ENCODE results near the gene NPBWR2.

DNA sequence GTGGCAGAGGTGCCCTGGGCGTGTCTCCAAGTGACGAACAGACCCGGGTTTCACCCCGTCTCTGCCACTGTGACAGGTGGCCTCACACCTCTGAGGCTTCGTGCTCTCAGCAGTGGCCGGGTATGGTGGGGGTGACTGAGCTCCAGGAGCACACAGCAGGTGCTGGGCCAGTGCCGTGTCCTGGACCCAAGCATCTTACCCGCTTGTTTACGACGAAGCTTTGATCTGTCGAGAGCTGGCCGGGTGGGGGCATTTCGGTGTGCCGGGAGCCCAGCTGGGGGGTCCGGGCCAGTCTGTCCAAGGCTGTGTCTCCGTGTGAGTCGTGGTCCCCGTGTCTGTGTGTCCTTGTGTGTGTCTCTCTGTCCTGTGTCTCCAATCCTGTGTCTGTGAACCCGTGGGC is 16.0 kb downstream of the NPBWR2 start:
- TF ChIP-seq, protein P1, sequence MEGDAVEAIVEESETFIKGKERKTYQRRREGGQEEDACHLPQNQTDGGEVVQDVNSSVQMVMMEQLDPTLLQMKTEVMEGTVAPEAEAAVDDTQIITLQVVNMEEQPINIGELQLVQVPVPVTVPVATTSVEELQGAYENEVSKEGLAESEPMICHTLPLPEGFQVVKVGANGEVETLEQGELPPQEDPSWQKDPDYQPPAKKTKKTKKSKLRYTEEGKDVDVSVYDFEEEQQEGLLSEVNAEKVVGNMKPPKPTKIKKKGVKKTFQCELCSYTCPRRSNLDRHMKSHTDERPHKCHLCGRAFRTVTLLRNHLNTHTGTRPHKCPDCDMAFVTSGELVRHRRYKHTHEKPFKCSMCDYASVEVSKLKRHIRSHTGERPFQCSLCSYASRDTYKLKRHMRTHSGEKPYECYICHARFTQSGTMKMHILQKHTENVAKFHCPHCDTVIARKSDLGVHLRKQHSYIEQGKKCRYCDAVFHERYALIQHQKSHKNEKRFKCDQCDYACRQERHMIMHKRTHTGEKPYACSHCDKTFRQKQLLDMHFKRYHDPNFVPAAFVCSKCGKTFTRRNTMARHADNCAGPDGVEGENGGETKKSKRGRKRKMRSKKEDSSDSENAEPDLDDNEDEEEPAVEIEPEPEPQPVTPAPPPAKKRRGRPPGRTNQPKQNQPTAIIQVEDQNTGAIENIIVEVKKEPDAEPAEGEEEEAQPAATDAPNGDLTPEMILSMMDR (IDR thresholded peaks at IDR 0.05): no peak
- no peak for TF ChIP-seq POLR2A (IDR thresholded peaks at IDR 0.05)
- TF ChIP-seq POLR2AphosphoS5 (IDR thresholded peaks at IDR 0.05): no peak
- TF ChIP-seq EP300 (IDR thresholded peaks at IDR 0.05; ENCODE audit: low read depth): no peak

Data from transverse colon (tissue), 4 donors.